SK-N-MC (cell line): Measurements from ENCODE around the gene KCTD5.
A peak's percentile ranks its signal among the peaks of the same experiment; 100 is the strongest.
"Not testable (repeated sequence)": the region's sequence is repeated elsewhere in the genome, so short reads cannot be mapped to it uniquely, and the experiment has no call there.

ENCODE experiments used
- DNase-seq: peaks from one replicate; pipeline ENCODE4 v3.0.0-alpha.2; 2011; ENCODE audit warnings: low read depth, low spot score
- H3K27ac ChIP-seq: fragments of 200-600 bp; sonication (generic); 2 replicates; pipeline ENCODE4 v1.5.1; 2016; ENCODE audit warnings: mixed run types
- H3K36me3 ChIP-seq: fragments of 200-600 bp; sonication (generic); 2 replicates; pipeline ENCODE4 v1.6.1; 2017; ENCODE audit warnings: antibody characterized with exemption, low read length, mixed read lengths; ENCODE audit not compliant: insufficient read depth
- H3K4me3 ChIP-seq: fragments of 200-600 bp; sonication (generic); 2 replicates; pipeline ENCODE4 v1.5.1; 2016
- H3K9ac ChIP-seq: fragments of 200-600 bp; sonication (generic); 2 replicates; pipeline ENCODE4 v1.8.0; 2017; ENCODE audit warnings: mixed run types, mixed read lengths; ENCODE audit not compliant: insufficient read length
- H3K9me3 ChIP-seq: fragments of 200-600 bp; sonication (generic); 2 replicates; pipeline ENCODE4 v1.6.1; 2017; ENCODE audit warnings: low read depth, mild to moderate bottlenecking, antibody characterized with exemption, low read length, moderate library complexity, mixed read lengths
- EZH2 ChIP-seq: fragments of 200-600 bp; sonication (generic); IDR thresholded peaks from one replicate; pipeline ENCODE4 v1.6.1; 2017; ENCODE audit warnings: antibody characterized with exemption
- FOXP2 ChIP-seq: optimal IDR thresholded peaks from 2 replicates; pipeline ENCODE3; 2011; ENCODE audit warnings: mild to moderate bottlenecking, moderate library complexity; ENCODE audit not compliant: insufficient read depth; ENCODE audit errors: extremely low read length, control extremely low read depth
- POLR2AphosphoS5 ChIP-seq: IDR thresholded peaks from 2 replicates; pipeline ENCODE4 v1.6.1; 2012; ENCODE audit warnings: mild to moderate bottlenecking, low read depth, low read length, borderline replicate concordance

KCTD5 gene

GRCh38 chr16:2687531-2688308 is 5.4 kb downstream of the KCTD5 start:
- Histone ChIP-seq H3K4me3 (no peak overlapping the region), H3K36me3 (no peaks in the 10 kb centered on the region), H3K9me3 (no peaks in the 10 kb centered on the region), H3K27ac (no peak overlapping the region), H3K9ac (no peak overlapping the region)
- TF ChIP-seq EZH2 (no peak), POLR2AphosphoS5 (no peak), FOXP2 (no peak)
- no peak for DNase-seq

- H3K9ac ChIP-seq, H3K36me3 ChIP-seq, H3K27ac ChIP-seq, DNase-seq, H3K4me3 ChIP-seq, H3K9me3 ChIP-seq: not testable (repeated sequence)
These were observed 7.1 kb downstream of the KCTD5 start for GRCh38 chr16:2689422-2689821.

DNA sequence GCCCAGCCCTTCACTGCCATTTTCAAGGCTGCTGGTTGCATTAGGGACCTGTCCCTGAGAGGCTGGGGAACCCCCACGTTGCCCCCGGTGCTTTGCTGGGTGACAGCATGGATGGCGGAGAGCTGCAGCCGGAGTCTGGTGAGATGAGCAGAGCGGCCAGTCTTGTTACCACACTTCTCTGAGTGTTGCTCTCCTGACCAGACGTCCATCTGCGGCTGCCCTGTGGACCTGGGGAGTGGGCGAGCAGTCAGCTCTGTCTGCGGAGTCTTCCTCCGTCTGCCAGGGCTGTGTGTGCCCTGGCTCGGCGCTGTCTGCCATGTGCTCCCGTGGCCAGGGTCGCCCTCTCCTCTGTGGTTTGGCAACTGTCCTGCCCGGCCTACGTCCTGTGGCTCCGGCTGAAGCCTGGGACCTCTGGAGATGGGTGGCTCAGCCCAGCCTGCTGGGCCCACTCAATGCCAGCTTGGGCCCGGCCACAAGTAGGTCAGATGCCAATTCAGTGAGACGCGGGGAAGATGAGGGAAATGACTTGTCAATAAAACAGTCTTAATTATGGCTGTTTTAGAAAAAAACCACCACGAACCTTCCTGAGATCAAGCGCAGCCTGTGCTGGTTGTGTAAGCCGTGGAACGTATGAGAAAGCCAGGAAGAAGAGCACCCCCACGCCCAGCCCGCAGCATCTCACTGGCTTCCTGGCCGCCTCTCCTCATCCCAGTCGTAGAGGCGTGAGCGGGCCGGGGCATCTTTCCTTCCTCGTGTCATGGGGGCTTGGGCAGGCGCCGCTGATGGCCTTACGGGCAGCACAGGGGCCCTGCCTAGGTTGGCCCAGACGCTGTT is 7.9 kb downstream of the KCTD5 start:
- Histone ChIP-seq H3K9me3 (no peaks in the 10 kb centered on the region), H3K9ac (no peak overlapping the region), H3K27ac (no peak overlapping the region), H3K36me3 (no peaks in the 10 kb centered on the region), H3K4me3 (no peak overlapping the region)
- TF ChIP-seq POLR2AphosphoS5, result no peak
- TF ChIP-seq EZH2, result no peak
- TF ChIP-seq FOXP2, result no peak
- no peak for DNase-seq

DNA sequence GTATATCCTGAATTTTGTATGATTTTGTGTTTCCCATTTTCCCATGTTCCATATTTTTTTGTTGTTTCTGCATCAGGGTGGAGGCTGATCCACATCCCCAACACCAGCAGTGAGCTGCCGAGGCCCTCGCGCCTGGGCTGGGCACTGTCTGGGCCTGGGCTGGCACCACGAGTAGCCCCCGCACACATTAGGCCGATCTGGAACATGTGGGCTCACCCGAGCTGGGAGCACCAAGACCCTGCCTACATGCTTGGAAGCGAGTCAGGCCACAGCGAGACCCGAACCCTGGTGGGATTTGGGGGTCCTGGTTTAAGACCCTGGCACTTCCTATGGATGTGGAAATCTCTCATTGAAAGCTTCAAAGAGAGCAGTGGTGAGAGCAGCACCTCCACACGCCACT is 8.5 kb downstream of the KCTD5 start:
- no peak for TF ChIP-seq EZH2
- no peak for TF ChIP-seq POLR2AphosphoS5
- TF ChIP-seq FOXP2, result no peak
- no peak for DNase-seq
- H3K9ac ChIP-seq, result no peak overlapping the region

DNA sequence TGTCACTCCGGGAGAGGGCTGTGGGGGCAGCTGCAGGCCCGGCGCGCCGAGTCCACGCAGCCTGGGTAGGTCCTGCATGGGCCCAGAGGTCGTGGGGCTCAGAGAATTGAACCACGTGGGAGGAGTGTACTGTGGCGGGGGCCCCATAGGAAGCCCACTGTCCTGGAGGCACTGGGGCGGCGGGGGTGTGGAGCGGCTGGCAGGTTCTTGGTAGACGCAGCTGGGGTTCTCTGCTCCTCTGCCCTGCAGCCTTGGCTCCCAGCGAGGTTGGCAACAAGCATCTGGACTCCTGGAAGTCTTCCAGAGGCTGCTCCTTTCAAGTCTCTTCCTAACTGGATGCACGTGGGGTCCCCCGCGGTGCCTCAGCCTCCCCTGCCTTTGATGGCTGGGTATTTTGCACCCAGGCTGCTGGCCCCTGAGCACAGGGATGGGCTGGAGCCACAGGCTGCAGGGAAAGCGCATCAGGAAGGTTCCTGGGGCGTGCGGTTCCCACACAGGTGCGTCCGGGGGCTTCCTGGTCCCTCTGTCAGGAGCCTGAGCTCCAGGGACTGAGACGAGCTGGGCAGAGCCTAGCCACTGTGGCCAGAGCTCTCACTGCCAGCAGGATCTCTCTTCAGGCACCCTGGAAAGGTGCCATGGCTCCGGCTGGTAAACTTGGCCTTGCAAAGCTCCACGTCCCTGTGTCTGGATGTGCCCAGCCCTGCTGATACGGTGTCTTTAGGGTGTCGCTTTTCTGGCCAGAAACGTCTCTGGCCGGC is 9.3 kb downstream of the KCTD5 start:
- H3K9me3 ChIP-seq, result no peaks in the 10 kb centered on the region
- no peaks in the 10 kb centered on the region for H3K36me3 ChIP-seq
- no peak overlapping the region for H3K9ac ChIP-seq
- DNase-seq, result no peak
- H3K4me3 ChIP-seq, result no peak overlapping the region
- TF ChIP-seq FOXP2, result no peak
- no peak for TF ChIP-seq POLR2AphosphoS5
- TF ChIP-seq EZH2, result no peak
- no peak overlapping the region for H3K27ac ChIP-seq

More for the DNA sequence above, 8.5 kb downstream of the KCTD5 start:
- H3K27ac ChIP-seq, result no peak overlapping the region
- H3K36me3 ChIP-seq, result no peaks in the 10 kb centered on the region
- no peaks in the 10 kb centered on the region for H3K9me3 ChIP-seq
- no peak overlapping the region for H3K4me3 ChIP-seq

GRCh38 chr16:2692251-2692947 is 10.1 kb downstream of the KCTD5 start:
- Histone ChIP-seq H3K4me3 (no peak overlapping the region), H3K9ac (no peak overlapping the region), H3K36me3 (no peaks in the 10 kb centered on the region), H3K27ac (peak overlapping the region; percentile 42; the same call in 1 of the 2 replicates), H3K9me3 (no peaks in the 10 kb centered on the region)
- TF ChIP-seq POLR2AphosphoS5, result no peak
- no peak for TF ChIP-seq EZH2
- TF ChIP-seq FOXP2, result no peak
- DNase-seq, result no peak

DNA sequence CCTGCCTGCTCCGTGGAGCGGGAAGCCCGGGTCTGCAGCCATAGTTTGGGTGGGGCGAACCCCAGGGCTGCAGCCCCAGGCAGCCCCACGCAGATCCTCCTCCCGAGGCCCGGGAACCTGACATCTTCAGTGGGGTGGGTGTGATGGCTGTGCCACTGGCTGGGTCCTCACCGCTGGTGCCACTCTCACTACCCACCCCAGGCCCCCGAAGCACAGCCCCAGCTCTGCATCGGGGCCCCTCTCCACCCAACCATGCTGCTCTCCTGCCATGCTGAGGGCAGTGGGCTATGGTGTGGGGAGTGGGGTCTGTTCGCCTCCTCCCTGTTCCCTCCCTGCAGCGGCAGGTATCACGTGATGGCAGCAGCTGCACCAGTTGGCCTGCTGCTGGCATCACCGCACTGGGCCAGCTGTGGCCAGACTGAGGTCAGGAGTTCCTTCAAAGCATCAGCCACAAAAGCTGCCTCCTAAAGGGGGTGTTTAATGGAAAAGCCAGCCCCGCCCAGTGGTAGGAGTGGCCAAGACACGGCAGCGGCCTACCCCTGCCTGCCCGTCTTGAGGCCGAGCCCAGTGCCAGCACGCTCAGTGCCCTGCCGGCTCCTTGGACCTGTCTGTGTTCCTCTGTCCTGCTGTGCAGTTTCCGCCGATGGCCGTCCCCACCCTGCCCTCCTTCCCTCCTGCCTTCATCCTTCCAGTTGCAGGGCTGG is 10.8 kb downstream of the KCTD5 start:
- no peak for DNase-seq
- H3K27ac ChIP-seq, result no peak overlapping the region
- TF ChIP-seq EZH2, result no peak
- H3K4me3 ChIP-seq, result no peak overlapping the region
- H3K36me3 ChIP-seq, result no peaks in the 10 kb centered on the region
- no peaks in the 10 kb centered on the region for H3K9me3 ChIP-seq
- no peak overlapping the region for H3K9ac ChIP-seq

DNA sequence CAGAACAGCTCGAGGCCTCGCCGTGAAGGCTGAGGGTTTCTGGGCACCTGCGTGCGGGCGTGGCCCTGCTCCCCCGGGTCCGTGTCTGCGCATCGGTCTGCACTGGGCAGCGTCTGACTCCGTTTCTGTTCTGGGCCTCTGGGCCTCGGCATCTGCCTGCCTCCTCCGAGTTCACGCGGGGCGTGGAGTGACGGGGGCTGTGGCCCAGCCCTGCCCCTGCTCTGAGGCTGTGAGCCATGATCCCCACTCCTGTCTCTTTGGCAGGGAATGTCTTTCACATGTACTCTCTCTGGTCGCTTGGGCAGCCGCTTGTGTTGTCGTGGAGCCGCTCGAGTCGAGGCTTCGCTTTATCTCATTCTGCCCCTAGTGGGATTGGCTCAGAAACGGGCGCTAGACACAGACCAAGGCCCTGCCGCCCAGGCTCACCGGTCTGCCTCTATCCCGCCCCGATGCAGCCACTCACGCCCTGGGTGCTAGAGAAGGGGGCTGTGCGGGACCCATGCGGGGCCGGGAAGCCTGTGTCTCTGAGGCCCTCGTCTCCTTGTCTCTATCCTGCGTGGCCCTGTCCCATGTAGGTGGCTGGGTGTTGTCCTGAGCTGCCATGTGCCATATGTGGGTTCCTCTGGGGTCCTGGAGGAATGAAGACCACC is 14.4 kb downstream of the KCTD5 start:
- H3K4me3 ChIP-seq, H3K9me3 ChIP-seq, H3K27ac ChIP-seq, DNase-seq, H3K36me3 ChIP-seq, H3K9ac ChIP-seq: not testable (repeated sequence)
